Endothelial cell of umbilical vein (primary cell): ENCODE data around the gene RTCB. TPM values are rescaled to one million over a fixed set of nuclear protein-coding genes. Genes with fewer than 3 reads are reported as not detected.

ENCODE experiments used
- BruUV-seq: library from RNA; stranded (reverse); fragments of 400-500 nt; replicated peaks from 2 replicates; lab custom pipeline; 2021; lab: Mats Ljungman, UMichigan
- CTCF ChIA-PET: fragments of 300-600, 350-600 bp; sonication (Branson Sonifier 250); formaldehyde crosslinking; loops from one replicate; lab custom pipeline; 2021; ENCODE audit warnings: antibody characterized with exemption, inconsistent platforms; lab: Charles Lee
- POLR2A ChIA-PET: fragments of 300-600, 350-600 bp; sonication (Branson Sonifier 250); formaldehyde crosslinking; loops from one replicate; lab custom pipeline; 2021; ENCODE audit warnings: antibody characterized with exemption, inconsistent platforms; lab: Charles Lee
- DNase-seq: peaks from one replicate; pipeline ENCODE4 v3.0.0-alpha.2; 2011; ENCODE audit warnings: low read depth, low spot score
- FAIRE-seq: peaks from 2 replicates; lab custom pipeline; 2011; peaks lifted over from hg19 to GRCh38; lab: Jason Lieb, UNC
- H2AFZ ChIP-seq: 2 replicates; pipeline ENCODE4 v1.6.0; 2012; ENCODE audit warnings: low read depth, low read length, control low read depth, inconsistent platforms
- H3K27ac ChIP-seq: 2 replicates; pipeline ENCODE4 v1.5.1; 2011; ENCODE audit warnings: low read depth, mild to moderate bottlenecking, control low read depth, low read length, moderate library complexity; ENCODE audit not compliant: insufficient read depth
- H3K27me3 ChIP-seq, 2 experiments: 2 replicates each; pipeline versions ENCODE4 v1.6.0 to v1.6.1; 2011; ENCODE audit warnings: low read length in 2 of 2, mixed read lengths in 1 of 2; ENCODE audit not compliant: control insufficient read depth in 2 of 2, insufficient read depth in 2 of 2
- H3K36me3 ChIP-seq, 2 experiments: 2 replicates in 1 of 2; 3 replicates in 1 of 2; pipeline ENCODE4 v1.5.1; 2011; ENCODE audit warnings: low read length in 2 of 2, mild to moderate bottlenecking in 1 of 2, moderate library complexity in 1 of 2; ENCODE audit not compliant: control insufficient read depth in 2 of 2, insufficient read depth in 2 of 2; ENCODE audit errors: extremely low read depth in 1 of 2
- H3K4me1 ChIP-seq: 3 replicates; pipeline ENCODE4 v1.5.1; 2011; ENCODE audit warnings: mild to moderate bottlenecking, low read length; ENCODE audit not compliant: control insufficient read depth, insufficient read depth; ENCODE audit errors: extremely low read depth
- H3K4me2 ChIP-seq: 2 replicates; pipeline ENCODE4 v1.6.1; 2011; ENCODE audit warnings: low read length, control low read depth, mixed read lengths; ENCODE audit not compliant: insufficient read depth
- H3K4me3 ChIP-seq, 3 experiments: fragments of 200-600 bp in 1 of 3; sonication (generic), shearing (Covaris generic) in 1 of 3; replicated peaks in 1 of 3; 2 replicates each; pipeline ENCODE4 v1.5.1; 2011 to 2016; ENCODE audit warnings: control low read depth in 3 of 3, low read length in 3 of 3, mild to moderate bottlenecking in 2 of 3, inconsistent platforms in 1 of 3, low read depth in 1 of 3, moderate library complexity in 1 of 3; ENCODE audit not compliant: insufficient read depth in 1 of 3
- H3K79me2 ChIP-seq: 2 replicates; pipeline ENCODE4 v1.6.0; 2012; ENCODE audit warnings: low read length, inconsistent platforms; ENCODE audit not compliant: control insufficient read depth, insufficient read depth
- H3K9ac ChIP-seq: replicated peaks from 2 replicates; pipeline ENCODE3; 2011; ENCODE audit warnings: low read length, control low read depth; ENCODE audit not compliant: insufficient read depth; ENCODE audit errors: extremely low read depth
- H3K9me1 ChIP-seq: replicated peaks from 3 replicates; pipeline ENCODE4 v1.6.0; 2011; ENCODE audit warnings: mild to moderate bottlenecking, low read length; ENCODE audit not compliant: control insufficient read depth, insufficient read depth; ENCODE audit errors: extremely low read depth
- H3K9me3 ChIP-seq: replicated peaks from 2 replicates; pipeline ENCODE4 v1.5.1; 2012; ENCODE audit warnings: low read length, inconsistent platforms; ENCODE audit not compliant: control insufficient read depth, insufficient read depth
- H4K20me1 ChIP-seq: replicated peaks from 2 replicates; pipeline ENCODE3; 2011; ENCODE audit warnings: mild to moderate bottlenecking, low read length; ENCODE audit not compliant: control insufficient read depth, insufficient read depth; ENCODE audit errors: extremely low read depth
- EZH2 ChIP-seq: IDR thresholded peaks from 2 replicates; pipeline ENCODE4 v1.6.1; 2012; ENCODE audit warnings: borderline replicate concordance, low read depth, mild to moderate bottlenecking, moderate library complexity, low read length, inconsistent platforms; ENCODE audit not compliant: severe bottlenecking
- POLR2AphosphoS5 ChIP-seq: IDR thresholded peaks from 2 replicates; pipeline ENCODE4 v1.6.1; 2012; ENCODE audit warnings: low read depth, mild to moderate bottlenecking, control low read depth, low read length, moderate library complexity; ENCODE audit not compliant: insufficient read depth
- dilution Hi-C: fragments of 300-500 bp; cut with MboI; formaldehyde crosslinking; loops from one replicate; pipeline ENCODE4 v1.15.0; 2019; ENCODE audit warnings: low sequenced_read_pairs; ENCODE audit not compliant: extremely low pct_ligation_motif_present
- intact Hi-C: fragments of 100-400 bp; cut with micrococcal nuclease; formaldehyde crosslinking; loops from one replicate; pipeline ENCODE4 v1.10.0; 2022
- polyA plus RNA-seq, 4 experiments: library from polyadenylated mRNA; depleted of rRNA in 3 of 4; stranded (reverse) in 3 of 4; unstranded in 1 of 4; fragments of >200 nt; gene quantifications; 2 replicates each; pipeline versions ENCODE4 v1.2.1 to v1.2.3, GENCODE V29; 2011 to 2012; ENCODE audit warnings: missing spikeins in 1 of 4
- total RNA-seq: library from RNA; stranded (reverse); gene quantifications from 2 replicates; pipeline ENCODE4 v1.2.3, GENCODE V29; 2021
- TF ChIP-seq, protein P1 (sequence below), 2 donors: IDR thresholded peaks; 1 replicate in 1 of 2; 2 replicates in 1 of 2; pipeline ENCODE4 v1.5.1; 2011; ENCODE audit warnings: low read length in 2 of 2, mild to moderate bottlenecking in 2 of 2, moderate library complexity in 2 of 2, control low read depth in 1 of 2, inconsistent platforms in 1 of 2, low read depth in 1 of 2; ENCODE audit not compliant: insufficient read depth in 1 of 2; ENCODE audit errors: extremely low read depth in 1 of 2
- TF ChIP-seq, protein P2 (sequence below): IDR thresholded peaks from 2 replicates; pipeline ENCODE4 v1.6.1; 2011; ENCODE audit not compliant: insufficient read depth, insufficient read length

The RTCB gene
- total and polyA plus RNA-seq, 2 donors (not counting 3 experiments of a cell fraction or from before 2014, with no cell fraction given): 98.7 to 100 TPM

DNA sequence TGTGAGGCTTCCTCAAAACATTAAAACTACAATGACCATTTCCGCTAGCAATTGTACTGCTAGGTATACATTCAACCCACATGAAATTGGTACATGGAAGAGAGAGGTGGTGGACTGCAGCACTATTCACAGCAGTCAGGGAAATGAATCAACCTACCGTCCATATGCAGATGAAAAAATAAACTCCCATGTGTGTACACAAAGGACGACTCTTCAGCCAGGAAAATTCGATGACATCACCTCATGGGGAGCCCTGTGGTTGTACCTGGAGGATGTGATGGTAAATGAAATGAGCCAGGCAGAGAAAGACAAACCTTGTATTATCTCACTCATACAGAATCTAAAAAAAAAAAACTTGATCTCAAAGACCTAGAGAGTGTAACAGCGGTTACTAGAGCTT lies 31.1 kb downstream of the RTCB start:
- H4K20me1 ChIP-seq: no peaks in the 10 kb centered on the region
- BruUV-seq: no TSS peak
- peak; percentile 6 for DNase-seq
- CTCF ChIA-PET: no interaction called here
- POLR2A ChIA-PET: no interaction called here
- H3K27me3 ChIP-seq: no peaks in the 10 kb centered on the region
- H2AFZ ChIP-seq: no peak overlapping the region
- no peaks in the 10 kb centered on the region for H3K79me2 ChIP-seq
- no peak overlapping the region for H3K4me2 ChIP-seq
- no peak overlapping the region for H3K4me3 ChIP-seq
- H3K9me1 ChIP-seq: no peaks in the 10 kb centered on the region
- no peak overlapping the region for H3K9ac ChIP-seq
- intact Hi-C loops: no loop called here
- no peaks in the 10 kb centered on the region for H3K4me1 ChIP-seq
- no peak for FAIRE-seq
- dilution Hi-C loops: no loop called here
- H3K9me3 ChIP-seq: no peaks in the 10 kb centered on the region
- no peak overlapping the region for H3K27ac ChIP-seq
- peaks cover 0 to 3% of the 10 kb centered on the region in 2 experiments for H3K36me3 ChIP-seq
- TF ChIP-seq POLR2AphosphoS5: no peak
- no peak for TF ChIP-seq EZH2

DNA sequence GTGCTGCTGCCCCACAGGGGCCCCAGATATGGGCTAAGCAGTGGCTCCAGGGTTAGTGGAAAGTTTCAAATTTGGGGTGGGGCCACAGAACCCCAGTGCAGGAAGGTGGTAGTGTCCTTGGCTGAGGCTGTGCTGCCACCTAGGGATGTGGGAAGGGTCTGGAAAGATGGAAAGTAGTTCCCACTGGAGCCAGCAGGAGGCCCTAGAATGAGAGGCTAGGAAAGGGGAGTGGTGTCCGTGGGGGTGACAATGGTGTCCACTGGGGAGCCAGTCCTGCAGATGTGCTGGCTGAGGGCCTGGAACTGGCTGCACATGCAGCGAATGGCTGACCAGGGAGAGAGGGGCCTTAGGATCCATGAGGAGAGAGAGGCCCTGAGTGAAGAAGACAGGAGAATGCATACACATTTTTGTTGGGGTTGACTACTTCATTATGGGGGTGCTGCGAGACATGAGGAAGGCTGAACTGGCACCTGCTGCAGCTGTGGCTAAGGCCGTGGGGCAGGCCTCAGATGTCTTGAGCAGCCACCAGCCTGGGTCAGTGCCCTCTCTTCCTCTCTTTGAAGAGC lies 33.3 kb downstream of the RTCB start:
- dilution Hi-C loops: no loop called here
- Histone ChIP-seq H3K9me1 (no peaks in the 10 kb centered on the region), H3K27ac (no peak overlapping the region), H3K9me3 (no peaks in the 10 kb centered on the region), H3K4me2 (no peak overlapping the region), H3K4me3 (no peak overlapping the region), H3K79me2 (no peaks in the 10 kb centered on the region), H4K20me1 (no peaks in the 10 kb centered on the region), H3K4me1 (no peaks in the 10 kb centered on the region), H3K9ac (no peak overlapping the region), H2AFZ (no peak overlapping the region), H3K36me3 (no peaks in the 10 kb centered on the region), H3K27me3 (peaks cover 0 to 2% of the 10 kb centered on the region in 2 experiments)
- CTCF ChIA-PET: interaction anchor here (0.6 to 1.5 kb wide), 15 partner anchors 10 to 713 kb away, joined by 3 to 10 read pairs (median 3); no protein-coding TSS in a partner anchor
- no TSS peak for BruUV-seq
- POLR2A ChIA-PET: no interaction called here
- TF ChIP-seq, protein P1, sequence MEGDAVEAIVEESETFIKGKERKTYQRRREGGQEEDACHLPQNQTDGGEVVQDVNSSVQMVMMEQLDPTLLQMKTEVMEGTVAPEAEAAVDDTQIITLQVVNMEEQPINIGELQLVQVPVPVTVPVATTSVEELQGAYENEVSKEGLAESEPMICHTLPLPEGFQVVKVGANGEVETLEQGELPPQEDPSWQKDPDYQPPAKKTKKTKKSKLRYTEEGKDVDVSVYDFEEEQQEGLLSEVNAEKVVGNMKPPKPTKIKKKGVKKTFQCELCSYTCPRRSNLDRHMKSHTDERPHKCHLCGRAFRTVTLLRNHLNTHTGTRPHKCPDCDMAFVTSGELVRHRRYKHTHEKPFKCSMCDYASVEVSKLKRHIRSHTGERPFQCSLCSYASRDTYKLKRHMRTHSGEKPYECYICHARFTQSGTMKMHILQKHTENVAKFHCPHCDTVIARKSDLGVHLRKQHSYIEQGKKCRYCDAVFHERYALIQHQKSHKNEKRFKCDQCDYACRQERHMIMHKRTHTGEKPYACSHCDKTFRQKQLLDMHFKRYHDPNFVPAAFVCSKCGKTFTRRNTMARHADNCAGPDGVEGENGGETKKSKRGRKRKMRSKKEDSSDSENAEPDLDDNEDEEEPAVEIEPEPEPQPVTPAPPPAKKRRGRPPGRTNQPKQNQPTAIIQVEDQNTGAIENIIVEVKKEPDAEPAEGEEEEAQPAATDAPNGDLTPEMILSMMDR (IDR thresholded peaks at IDR 0.05; ENCODE audit: extremely low read depth in 1 of 2, insufficient read depth in 1 of 2, low read depth in 1 of 2, low read length in 2 of 2): peak; percentile 92 to 97
- TF ChIP-seq, protein P2, sequence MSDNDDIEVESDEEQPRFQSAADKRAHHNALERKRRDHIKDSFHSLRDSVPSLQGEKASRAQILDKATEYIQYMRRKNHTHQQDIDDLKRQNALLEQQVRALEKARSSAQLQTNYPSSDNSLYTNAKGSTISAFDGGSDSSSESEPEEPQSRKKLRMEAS: no peak
- FAIRE-seq (peak; percentile 89), DNase-seq (peak; percentile 62)
- intact Hi-C loops: loop anchor here (1.0 to 5.0 kb wide), 6 partner anchors 95 to 401 kb away; no protein-coding TSS in a partner anchor
